ENCODE measurements around the gene HSPA9. TPM values are rescaled to one million over a fixed set of nuclear protein-coding genes. Genes with fewer than 3 reads are reported as not detected.
A peak's percentile ranks its signal among the peaks of the same experiment; 100 is the strongest.

The HSPA9 gene
- total and polyA plus RNA-seq, 2 of the 13 experiments (the other 11 are each of a cell fraction or from before 2014, with no cell fraction given) = 165 to 478 TPM

DNA sequence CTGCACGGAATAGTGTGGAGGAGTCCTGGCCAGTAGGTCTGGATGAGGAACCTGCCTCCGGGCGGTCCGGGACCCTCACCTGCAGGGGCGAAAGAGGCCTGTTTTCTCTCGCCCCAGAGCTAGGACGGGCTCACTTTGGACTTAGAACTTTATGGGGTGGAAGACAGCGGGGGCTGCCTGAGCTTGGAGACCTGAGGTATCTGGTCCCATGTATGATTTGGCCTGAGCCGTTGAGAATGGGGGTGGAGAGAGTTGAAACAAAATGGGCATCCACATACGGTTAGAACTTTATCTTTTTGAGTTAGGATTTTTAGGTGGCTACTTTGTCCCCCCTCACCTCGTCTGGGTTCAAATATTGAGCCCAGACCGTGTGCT is 31.5 kb downstream of the HSPA9 start (continued):
- no peak for TF ChIP-seq XRCC5 (optimal IDR thresholded peaks at IDR 0.05; ENCODE audit: low read length)
- 0 out of 2 replicates have a peak, but pooled peaks have one; percentile 2 for TF ChIP-seq ZSCAN29 (CRISPR knock-in tag; conservative IDR thresholded peaks at IDR 0.05)
- TF ChIP-seq AGO2 (optimal IDR thresholded peaks at IDR 0.05; ENCODE audit: low read depth, low read length) = no peak
- 0 out of 2 replicates have a peak, but pooled peaks have one; percentile 8 for TF ChIP-seq ZNF879 (CRISPR knock-in tag; IDR thresholded peaks at IDR 0.05)
- no peak for TF ChIP-seq HDAC6 (IDR thresholded peaks at IDR 0.05; ENCODE audit: low read depth, low read length)
- no peak for TF ChIP-seq ZMYM3 (CRISPR knock-in tag; IDR thresholded peaks at IDR 0.05)
- no peak for TF ChIP-seq TARDBP (CRISPR knock-in tag; IDR thresholded peaks at IDR 0.05)
- peak in 1 of 2 experiments; percentile 52; a peak in 2 of 4 replicates for TF ChIP-seq POLR2A (IDR thresholded peaks at IDR 0.05; ENCODE audit: insufficient read depth in 1 of 2, low read depth in 2 of 2, low read length in 2 of 2)

DNA sequence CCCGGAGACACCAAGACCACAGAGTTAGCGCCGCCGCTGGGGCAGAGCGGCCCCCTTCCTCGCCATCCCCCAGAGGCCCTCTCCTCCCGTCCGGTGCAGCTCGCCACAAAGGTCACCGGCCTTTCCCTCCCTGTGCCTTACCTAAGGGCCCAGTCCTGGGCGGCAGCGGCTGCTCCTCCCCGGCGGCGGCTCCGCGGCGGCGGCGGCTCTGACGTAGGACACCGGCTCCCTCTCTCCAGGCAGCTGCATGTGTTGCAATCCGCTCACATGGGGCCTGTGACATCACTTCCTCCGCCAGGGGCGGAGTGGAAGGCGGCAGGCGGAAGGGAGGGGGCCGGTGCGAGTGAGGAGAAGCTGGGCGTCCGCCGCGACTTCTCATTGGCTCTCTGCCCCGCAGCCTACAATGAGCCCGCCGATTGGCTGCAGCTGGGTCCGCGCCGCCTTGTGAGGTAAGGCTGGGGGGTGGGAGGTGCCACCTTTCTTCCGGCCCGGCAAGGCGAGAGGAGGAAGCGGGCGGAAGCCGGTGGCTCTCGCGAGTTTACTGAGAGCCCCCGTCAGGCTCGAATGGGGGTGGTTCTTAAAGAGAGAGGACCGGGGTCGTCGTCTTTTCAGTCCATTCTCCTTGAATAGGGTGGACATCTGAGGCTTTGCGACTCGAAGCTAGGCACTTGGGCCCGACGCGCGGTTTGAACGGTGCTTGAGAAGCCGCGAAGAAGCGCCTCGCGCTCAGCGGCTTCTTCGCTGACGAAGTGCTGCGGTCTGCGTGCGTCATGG is 32.1 kb downstream of the HSPA9 start, which contains the start of gene ETF1:
Gene ETF1, minus strand, starts transcription at position 281 of the 774 bp plus-strand sequence. CDS start 318 bp downstream, outside the sequence.
- peak; percentile 98 for DNase-seq (ENCODE audit: low spot score)
- in situ Hi-C loops (cut with HindIII; ENCODE audit: extremely low pct_ligation_motif_present, low pct_unique_long_range_greater_than_20kb) (loop anchor here (5.0 kb wide), 1 partner anchor 81 kb away; no protein-coding TSS in a partner anchor), intact Hi-C loops (cut with micrococcal nuclease; ENCODE audit: unreplicated experiment) (loop anchor here (2.0 to 10.0 kb wide), 3 partner anchors 36 to 208 kb away; partner anchors contain the start of genes CDC25C, EGR1 and FAM53C)
- POLR2A ChIA-PET = interaction anchor here (0.6 to 4.1 kb wide), 24 partner anchors 9 to 841 kb away, joined by 3 to 33 read pairs (median 6); partner anchors contain the start of genes EGR1, FAM53C, HSPA9 and SIL1
- FAIRE-seq = peak; percentile 66
- peak; percentile 92 for ATAC-seq
- Histone ChIP-seq H3K9ac (ENCODE audit: insufficient read depth, low read depth, low read length) (peak within 1 kb of the TSS; percentile 98), H3K4me2 (ENCODE audit: low read depth, low read length) (peak within 1 kb of the TSS; percentile 96), H3K79me2 (ENCODE audit: insufficient read depth, low read length) (peaks cover 93% of the 10 kb centered on the region), H3K36me3 (replicated peaks in 1 of 2; ENCODE audit: control insufficient read depth in 1 of 2, insufficient read depth in 2 of 2, low read length in 2 of 2) (no peaks in the 10 kb centered on the region; a peak in 1 of 5 replicates), H3K4me1 (ENCODE audit: insufficient read depth, low read length) (peaks cover 72% of the 10 kb centered on the region), H3K4me3 (replicated peaks in 1 of 3; ENCODE audit: insufficient read depth in 1 of 3, low read depth in 2 of 3, low read length in 3 of 3) (peak within 1 kb of the TSS; percentile 91 to 95 (median 94)), H2AFZ (ENCODE audit: low read length) (no peak within 1 kb of the TSS), H3K27me3 (ENCODE audit: control insufficient read depth in 1 of 2, insufficient read depth in 2 of 2, low read length in 2 of 2) (no peaks in the 10 kb centered on the region; a peak in 1 of 5 replicates), H3K9me3 (ENCODE audit: low read length) (no peaks in the 10 kb centered on the region), H3K27ac (ENCODE audit: extremely low read length, insufficient read depth, low read length) (peak within 1 kb of the TSS; percentile 98), H4K20me1 (ENCODE audit: insufficient read depth, low read length) (peaks cover 26% of the 10 kb centered on the region)
- CTCF ChIA-PET (ENCODE audit: low intra/inter-chr PET ratio, low total read pairs) = no interaction called here
- no TSS peak for BruUV-seq (replicated peaks)
- WGBS (ENCODE audit: low lambda C conversion rate) = 0% methylated on average over 29 of the region's 70 CpGs
- TF ChIP-seq NFYB (CRISPR knock-in tag; IDR thresholded peaks at IDR 0.05) = peak; percentile 96
- TF ChIP-seq NFE2 (CRISPR knock-in tag; IDR thresholded peaks at IDR 0.05) = no peak
- TF ChIP-seq ZFX (CRISPR knock-in tag; IDR thresholded peaks at IDR 0.05; ENCODE audit: low read depth) = peak; percentile 93
- no peak; the same call in 1 of the 2 replicates for TF ChIP-seq PPARG (CRISPR knock-in tag; conservative IDR thresholded peaks at IDR 0.05)
- TF ChIP-seq ZNF263 (CRISPR knock-in tag; IDR thresholded peaks at IDR 0.05) = 0 out of 2 replicates have a peak, but pooled peaks have one; percentile 10
- TF ChIP-seq, protein P1, sequence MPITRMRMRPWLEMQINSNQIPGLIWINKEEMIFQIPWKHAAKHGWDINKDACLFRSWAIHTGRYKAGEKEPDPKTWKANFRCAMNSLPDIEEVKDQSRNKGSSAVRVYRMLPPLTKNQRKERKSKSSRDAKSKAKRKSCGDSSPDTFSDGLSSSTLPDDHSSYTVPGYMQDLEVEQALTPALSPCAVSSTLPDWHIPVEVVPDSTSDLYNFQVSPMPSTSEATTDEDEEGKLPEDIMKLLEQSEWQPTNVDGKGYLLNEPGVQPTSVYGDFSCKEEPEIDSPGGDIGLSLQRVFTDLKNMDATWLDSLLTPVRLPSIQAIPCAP (CRISPR knock-in tag; IDR thresholded peaks at IDR 0.05; ENCODE audit: low read depth) = 0 out of 2 replicates have a peak, but pooled peaks have one; percentile 53
- no peak for TF ChIP-seq ZNF7 (CRISPR knock-in tag; IDR thresholded peaks at IDR 0.05)
- TF ChIP-seq MBNL3 (CRISPR knock-in tag; conservative IDR thresholded peaks at IDR 0.05) = no peak
- peak; percentile 30; the same call in 1 of the 2 replicates for TF ChIP-seq NR2F2 (IDR thresholded peaks at IDR 0.05; ENCODE audit: borderline replicate concordance, low read depth)
- peak; percentile 88 for TF ChIP-seq SNAPC2 (CRISPR knock-in tag; IDR thresholded peaks at IDR 0.05)
- TF ChIP-seq NFKB2 (CRISPR knock-in tag; IDR thresholded peaks at IDR 0.05; ENCODE audit: borderline replicate concordance) = 0 out of 2 replicates have a peak, but pooled peaks have one; percentile 62
- peak; percentile 51; the same call in 1 of the 2 replicates for TF ChIP-seq ZMYM2 (CRISPR knock-in tag; IDR thresholded peaks at IDR 0.05)
- no peak for TF ChIP-seq TAF15 (IDR thresholded peaks at IDR 0.05; ENCODE audit: low read depth, low read length, poor library complexity, severe bottlenecking)
- peak; percentile 16 for TF ChIP-seq YY1 (IDR thresholded peaks at IDR 0.05; ENCODE audit: insufficient read depth, insufficient replicate concordance, low read depth, low read length)
- no peak for TF ChIP-seq MTF2 (CRISPR knock-in tag; IDR thresholded peaks at IDR 0.05; ENCODE audit: borderline replicate concordance)
- no peak for TF ChIP-seq SUZ12 (IDR thresholded peaks at IDR 0.05; ENCODE audit: low read depth, low read length)
